Measurements from ENCODE around the gene AURKA. TPM values are rescaled to one million over a fixed set of nuclear protein-coding genes. Genes with fewer than 3 reads are reported as not detected.

The AURKA gene
- total and polyA plus RNA-seq, 4 donors: 0.88 to 41.6 (median 2.7) TPM

GRCh38 chr20:56353356-56353755, 38.7 kb downstream of the AURKA start:
- Histone ChIP-seq H3K9ac (ENCODE audit: low read depth in 1 of 2, low read length in 2 of 2) (no peak overlapping the region), H3K27me3 (ENCODE audit: control insufficient read depth in 4 of 4, insufficient read depth in 4 of 4, low read length in 3 of 4) (no peaks in the 10 kb centered on the region), H3K9me3 (ENCODE audit: control insufficient read depth in 4 of 4, low read length in 3 of 4) (no peaks in the 10 kb centered on the region), H3K4me3 (ENCODE audit: low read depth in 1 of 3, low read length in 3 of 3) (no peak overlapping the region), H3K36me3 (ENCODE audit: control insufficient read depth in 4 of 4, insufficient read depth in 3 of 4, low read depth in 1 of 4, low read length in 3 of 4) (no peaks in the 10 kb centered on the region), H3K27ac (ENCODE audit: low read depth in 1 of 2, low read length in 2 of 2) (no peak overlapping the region), H3K4me1 (ENCODE audit: control insufficient read depth in 4 of 4, insufficient read depth in 4 of 4, low read length in 3 of 4) (peaks cover 0 to 5% (median 2%) of the 10 kb centered on the region in 4 donors)
- 87% methylated on average over 4 of the region's 4 CpGs for WGBS
- TF ChIP-seq JUND (IDR thresholded peaks at IDR 0.05) (no peak), CTCF (IDR thresholded peaks at IDR 0.05; ENCODE audit: low read depth, low read length, missing input control) (no peak), RXRA (IDR thresholded peaks at IDR 0.05) (no peak), REST (IDR thresholded peaks at IDR 0.05) (no peak), FOXA2 (IDR thresholded peaks at IDR 0.05) (no peak), SP1 (IDR thresholded peaks at IDR 0.05) (no peak), RAD21 (IDR thresholded peaks at IDR 0.05) (no peak), ATF3 (IDR thresholded peaks at IDR 0.05) (no peak), EGR1 (IDR thresholded peaks at IDR 0.05; ENCODE audit: low read depth in 2 of 2) (no peak)
- no peak for DNase-seq (ENCODE audit: low spot score)

- no peak overlapping the region for H3K4me3 ChIP-seq (ENCODE audit: low read depth in 1 of 3, low read length in 3 of 3)
- no peak overlapping the region for H3K27ac ChIP-seq (ENCODE audit: low read depth in 1 of 2, low read length in 2 of 2)
- H3K27me3 ChIP-seq (ENCODE audit: control insufficient read depth in 4 of 4, insufficient read depth in 4 of 4, low read length in 3 of 4): no peaks in the 10 kb centered on the region
- peaks cover 0 to 11% (median 6%) of the 10 kb centered on the region in 4 donors for H3K4me1 ChIP-seq (ENCODE audit: control insufficient read depth in 4 of 4, insufficient read depth in 4 of 4, low read length in 3 of 4)
- 77% methylated on average over 5 of the region's 5 CpGs for WGBS
- no peak for DNase-seq (ENCODE audit: low spot score)
- no peak overlapping the region for H3K9ac ChIP-seq (ENCODE audit: low read depth in 1 of 2, low read length in 2 of 2)
- H3K9me3 ChIP-seq (ENCODE audit: control insufficient read depth in 4 of 4, low read length in 3 of 4): no peaks in the 10 kb centered on the region
- H3K36me3 ChIP-seq (ENCODE audit: control insufficient read depth in 4 of 4, insufficient read depth in 3 of 4, low read depth in 1 of 4, low read length in 3 of 4): no peaks in the 10 kb centered on the region
- no peak for TF ChIP-seq YY1 (IDR thresholded peaks at IDR 0.05)
- TF ChIP-seq FOXA2 (IDR thresholded peaks at IDR 0.05): no peak
- no peak for TF ChIP-seq ATF3 (IDR thresholded peaks at IDR 0.05)
- no peak for TF ChIP-seq NR2F2 (IDR thresholded peaks at IDR 0.05)
- TF ChIP-seq RXRA (IDR thresholded peaks at IDR 0.05): no peak
- TF ChIP-seq EGR1 (IDR thresholded peaks at IDR 0.05; ENCODE audit: low read depth in 2 of 2): no peak
- no peak for TF ChIP-seq HNF4A (conservative IDR thresholded peaks at IDR 0.05)
- no peak for TF ChIP-seq REST (IDR thresholded peaks at IDR 0.05)
- TF ChIP-seq CTCF (IDR thresholded peaks at IDR 0.05; ENCODE audit: low read depth, low read length, missing input control): no peak
- no peak for TF ChIP-seq SP1 (IDR thresholded peaks at IDR 0.05)
- TF ChIP-seq TAF1 (conservative IDR thresholded peaks at IDR 0.05): no peak
- TF ChIP-seq GABPA (IDR thresholded peaks at IDR 0.05 in 1 of 2, conservative IDR thresholded peaks at IDR 0.05 in 1 of 2): no peak
- TF ChIP-seq FOXA1 (IDR thresholded peaks at IDR 0.05): no peak
- TF ChIP-seq MAX (IDR thresholded peaks at IDR 0.05): no peak
- TF ChIP-seq JUND (IDR thresholded peaks at IDR 0.05): no peak
- TF ChIP-seq HNF4G (IDR thresholded peaks at IDR 0.05): no peak
Measured at GRCh38 chr20:56352345-56353055, 39.5 kb downstream of the AURKA start.

Measured in liver (tissue), 9 donors.